GM18517 (cell line): ENCODE data around the gene PCDHGA7.
"Not testable (repeated sequence)": the region's sequence is repeated elsewhere in the genome, so short reads cannot be mapped to it uniquely, and the experiment has no call there.

Experiments
- ATAC-seq: cut with Tn5 transposase; IDR thresholded peaks from one replicate; pipeline ENCODE4 v1.9.1; 2021; ENCODE audit warnings: mild to moderate bottlenecking, moderate library complexity; ENCODE audit not compliant: unreplicated experiment

Gene PCDHGA7

DNA sequence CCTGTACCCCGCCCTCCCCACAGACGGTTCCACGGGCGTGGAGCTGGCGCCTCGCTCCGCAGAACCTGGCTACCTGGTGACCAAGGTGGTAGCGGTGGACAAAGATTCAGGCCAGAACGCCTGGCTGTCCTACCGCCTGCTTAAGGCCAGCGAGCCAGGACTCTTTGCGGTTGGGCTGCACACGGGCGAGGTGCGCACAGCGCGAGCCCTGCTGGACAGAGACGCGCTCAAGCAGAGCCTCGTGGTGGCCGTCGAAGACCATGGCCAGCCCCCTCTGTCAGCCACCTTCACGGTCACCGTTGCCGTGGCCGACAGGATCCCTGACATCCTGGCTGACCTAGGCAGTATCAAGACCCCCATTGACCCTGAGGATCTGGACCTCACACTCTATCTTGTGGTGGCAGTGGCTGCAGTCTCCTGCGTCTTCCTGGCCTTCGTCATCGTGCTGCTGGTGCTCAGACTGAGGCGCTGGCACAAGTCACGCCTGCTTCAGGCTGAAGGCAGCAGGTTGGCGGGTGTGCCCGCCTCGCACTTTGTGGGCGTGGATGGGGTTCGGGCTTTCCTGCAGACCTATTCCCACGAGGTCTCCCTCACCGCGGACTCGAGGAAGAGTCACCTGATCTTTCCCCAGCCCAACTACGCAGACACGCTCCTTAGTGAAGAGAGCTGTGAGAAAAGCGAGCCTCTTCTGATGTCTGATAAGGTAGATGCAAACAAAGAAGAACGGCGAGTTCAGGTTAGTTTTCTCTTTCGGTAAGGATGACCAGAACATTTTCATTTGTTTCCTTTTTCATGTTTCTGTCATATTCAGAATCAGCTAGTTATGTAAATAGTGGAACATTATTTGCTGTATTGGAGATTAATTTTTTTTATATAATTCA, 16.3 kb upstream of the PCDHGA7 start:
- ATAC-seq, result no peak

DNA sequence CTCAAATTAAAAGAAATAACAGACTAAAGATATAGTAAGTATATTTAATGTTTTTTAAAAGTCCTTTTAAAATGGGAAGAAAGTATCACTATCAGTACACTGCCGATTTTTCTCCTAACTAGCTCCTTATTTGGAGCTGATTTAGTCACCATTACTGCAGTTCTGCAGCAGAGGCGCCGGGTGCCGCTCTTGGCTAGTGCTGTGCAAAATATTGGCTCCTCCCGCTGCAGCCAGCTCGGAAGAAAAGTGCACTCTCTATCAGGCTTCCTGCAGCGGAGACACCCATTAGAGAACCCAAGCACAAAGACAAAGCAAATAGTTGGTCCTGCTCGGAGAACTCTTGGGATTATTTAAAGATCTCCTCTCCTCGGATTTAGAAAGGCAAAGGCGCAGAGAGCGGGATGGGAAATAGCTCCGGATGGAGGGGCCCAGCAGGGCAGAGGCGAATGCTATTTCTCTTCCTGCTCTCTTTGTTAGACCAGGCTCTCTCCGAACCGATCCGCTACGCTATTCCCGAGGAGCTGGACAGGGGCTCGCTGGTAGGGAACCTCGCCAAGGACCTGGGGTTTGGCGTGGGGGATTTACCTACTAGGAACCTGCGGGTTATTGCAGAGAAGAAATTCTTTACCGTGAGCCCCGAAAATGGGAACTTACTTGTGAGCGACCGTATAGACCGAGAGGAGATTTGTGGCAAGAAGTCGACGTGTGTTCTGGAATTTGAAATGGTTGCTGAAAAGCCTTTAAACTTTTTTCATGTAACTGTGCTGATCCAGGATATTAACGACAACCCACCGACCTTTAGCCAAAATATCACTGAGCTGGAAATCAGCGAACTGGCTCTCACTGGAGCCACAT, 12.3 kb upstream of the PCDHGA7 start, which contains the start of gene PCDHGB3:
PCDHGB3 (plus strand) TSS at position 249 of the 855 bp plus-strand sequence; CDS start at position 402, 153 bp downstream.
- ATAC-seq, result peak; percentile 90

DNA sequence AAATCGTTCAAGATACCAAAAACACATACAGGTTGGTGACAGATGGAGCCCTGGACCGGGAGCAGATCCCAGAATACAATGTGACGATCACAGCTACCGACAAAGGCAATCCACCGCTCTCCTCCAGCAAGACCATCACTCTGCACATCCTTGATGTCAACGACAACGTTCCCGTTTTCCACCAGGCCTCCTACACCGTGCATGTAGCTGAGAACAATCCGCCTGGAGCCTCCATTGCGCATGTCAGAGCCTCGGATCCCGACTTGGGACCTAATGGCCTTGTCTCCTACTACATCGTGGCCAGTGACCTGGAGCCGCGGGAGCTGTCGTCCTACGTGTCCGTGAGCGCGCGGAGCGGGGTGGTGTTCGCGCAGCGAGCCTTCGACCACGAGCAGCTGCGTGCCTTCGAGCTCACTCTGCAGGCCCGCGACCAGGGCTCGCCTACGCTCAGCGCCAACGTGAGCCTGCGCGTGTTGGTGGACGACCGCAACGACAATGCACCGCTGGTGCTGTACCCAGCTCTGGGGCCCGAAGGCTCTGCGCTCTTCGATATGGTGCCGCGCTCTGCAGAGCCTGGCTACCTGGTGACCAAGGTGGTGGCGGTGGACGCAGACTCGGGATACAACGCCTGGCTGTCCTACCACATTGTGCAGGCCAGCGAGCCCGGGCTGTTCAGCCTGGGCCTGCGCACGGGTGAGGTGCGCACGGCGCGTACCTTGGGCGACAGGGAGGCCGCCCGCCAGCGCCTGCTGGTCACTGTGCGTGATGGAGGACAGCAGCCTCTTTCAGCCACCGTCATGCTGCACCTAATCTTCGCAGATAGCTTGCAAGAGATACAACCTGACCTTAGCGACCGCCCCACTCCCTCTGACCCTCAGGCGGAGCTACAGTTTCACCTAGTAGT, 10.7 kb upstream of the PCDHGA7 start:
- ATAC-seq, result no peak

DNA sequence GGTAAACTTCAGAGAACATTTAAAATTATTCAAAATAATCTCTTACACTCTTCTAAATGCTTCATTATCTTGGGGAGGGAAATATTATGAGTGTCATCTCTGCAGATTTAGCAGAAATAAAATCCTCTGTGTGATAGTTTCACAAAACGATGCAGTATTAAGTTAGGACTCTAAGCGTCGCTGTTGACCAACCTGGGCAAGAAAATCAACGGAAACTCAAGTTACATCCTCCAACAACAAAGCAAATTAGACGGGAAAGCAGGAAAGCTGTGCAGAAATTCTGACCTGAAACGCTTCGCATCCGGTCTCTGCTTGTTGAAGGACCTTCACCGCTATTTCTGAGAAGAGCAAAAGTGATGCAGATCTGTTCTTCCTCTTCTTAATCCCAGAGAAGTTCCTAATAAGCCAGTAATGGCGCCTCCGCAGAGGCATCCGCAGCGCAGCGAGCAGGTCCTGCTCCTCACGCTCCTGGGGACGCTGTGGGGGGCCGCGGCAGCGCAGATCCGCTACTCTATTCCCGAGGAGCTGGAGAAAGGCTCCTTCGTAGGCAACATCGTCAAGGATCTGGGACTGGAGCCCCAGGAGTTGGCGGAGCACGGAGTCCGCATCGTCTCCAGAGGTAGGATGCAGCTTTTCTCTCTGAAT, 8.7 kb upstream of the PCDHGA7 start, which contains the start of gene PCDHGA6:
PCDHGA6 (plus strand) TSS at position 219 of the 645 bp plus-strand sequence; CDS start at position 412, 193 bp downstream.
- ATAC-seq, result no peak

DNA sequence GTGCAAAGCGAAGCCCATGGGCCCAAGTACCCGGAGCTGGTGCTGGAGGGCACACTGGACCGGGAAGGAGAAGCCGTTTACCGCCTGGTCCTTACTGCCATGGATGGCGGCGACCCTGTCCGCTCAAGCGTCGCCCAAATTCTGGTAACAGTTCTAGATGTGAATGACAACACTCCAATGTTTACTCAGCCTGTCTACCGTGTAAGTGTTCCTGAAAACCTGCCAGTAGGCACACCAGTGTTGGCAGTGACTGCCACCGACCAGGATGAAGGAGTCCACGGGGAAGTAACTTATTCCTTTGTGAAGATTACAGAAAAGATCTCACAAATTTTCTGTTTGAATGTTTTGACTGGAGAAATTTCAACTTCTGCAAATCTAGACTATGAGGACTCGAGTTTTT, 7.9 kb upstream of the PCDHGA7 start:
- no peak for ATAC-seq

DNA sequence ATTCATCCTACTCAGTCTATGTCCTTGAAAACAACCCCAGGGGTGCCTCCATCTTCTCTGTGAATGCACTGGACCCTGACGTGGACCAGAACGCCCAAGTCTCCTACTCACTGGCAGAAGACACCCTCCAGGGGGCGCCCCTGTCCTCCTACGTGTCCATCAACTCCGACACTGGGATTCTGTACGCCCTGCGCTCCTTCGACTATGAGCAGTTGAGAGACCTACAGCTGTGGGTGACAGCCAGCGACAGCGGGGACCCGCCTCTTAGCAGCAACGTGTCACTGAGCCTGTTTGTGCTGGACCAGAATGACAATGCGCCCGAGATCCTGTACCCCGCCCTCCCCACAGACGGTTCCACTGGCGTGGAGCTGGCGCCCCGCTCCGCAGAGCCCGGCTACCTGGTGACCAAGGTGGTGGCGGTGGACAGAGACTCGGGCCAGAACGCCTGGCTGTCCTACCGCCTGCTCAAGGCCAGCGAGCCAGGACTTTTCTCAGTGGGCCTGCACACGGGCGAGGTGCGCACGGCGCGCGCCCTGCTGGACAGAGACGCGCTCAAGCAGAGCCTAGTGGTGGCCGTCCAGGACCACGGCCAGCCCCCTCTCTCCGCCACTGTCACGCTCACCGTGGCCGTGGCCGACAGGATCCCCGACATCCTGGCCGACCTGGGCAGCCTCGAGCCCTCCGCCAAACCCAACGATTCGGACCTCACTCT, 6.9 kb upstream of the PCDHGA7 start:
- ATAC-seq, result not testable (repeated sequence)

DNA sequence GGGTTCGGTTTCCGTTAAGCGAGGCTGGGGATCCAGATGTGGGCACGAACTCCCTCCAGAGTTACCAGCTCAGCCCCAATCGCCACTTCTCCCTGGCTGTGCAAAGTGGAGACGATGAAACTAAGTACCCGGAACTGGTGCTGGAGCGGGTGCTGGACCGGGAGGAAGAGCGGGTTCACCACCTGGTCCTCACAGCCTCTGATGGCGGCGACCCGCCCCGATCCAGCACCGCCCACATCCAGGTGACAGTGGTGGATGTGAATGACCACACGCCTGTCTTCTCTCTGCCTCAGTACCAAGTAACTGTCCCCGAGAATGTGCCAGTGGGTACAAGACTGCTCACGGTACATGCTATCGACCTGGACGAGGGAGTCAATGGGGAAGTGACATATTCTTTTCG, 803 bp downstream of the PCDHGA7 start:
- no peak for ATAC-seq

DNA sequence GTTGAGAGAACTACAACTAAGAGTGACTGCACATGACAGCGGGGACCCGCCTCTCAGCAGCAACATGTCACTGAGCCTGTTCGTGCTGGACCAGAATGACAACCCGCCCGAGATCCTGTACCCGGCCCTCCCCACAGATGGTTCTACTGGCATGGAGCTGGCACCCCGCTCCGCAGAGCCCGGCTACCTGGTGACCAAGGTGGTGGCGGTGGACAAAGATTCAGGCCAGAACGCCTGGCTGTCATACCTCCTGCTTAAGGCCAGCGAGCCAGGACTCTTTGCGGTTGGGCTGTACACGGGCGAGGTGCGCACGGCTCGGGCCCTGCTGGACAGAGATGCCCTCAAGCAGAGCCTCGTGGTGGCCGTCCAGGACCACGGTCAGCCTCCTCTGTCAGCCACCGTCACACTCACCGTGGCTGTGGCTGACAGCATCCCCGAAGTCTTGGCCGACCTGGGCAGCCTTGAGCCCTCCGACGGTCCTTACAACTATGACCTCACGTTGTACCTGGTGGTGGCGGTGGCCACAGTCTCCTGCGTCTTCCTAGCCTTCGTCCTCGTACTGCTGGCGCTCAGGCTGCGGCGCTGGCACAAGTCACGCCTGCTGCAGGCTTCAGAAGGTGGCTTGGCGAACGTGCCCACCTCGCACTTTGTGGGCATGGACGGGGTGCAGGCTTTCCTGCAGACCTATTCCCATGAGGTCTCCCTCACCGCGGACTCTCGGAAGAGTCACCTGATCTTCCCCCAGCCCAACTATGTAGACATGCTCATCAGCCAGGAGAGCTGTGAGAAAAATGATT, 2.1 kb downstream of the PCDHGA7 start:
- ATAC-seq, result no peak

DNA sequence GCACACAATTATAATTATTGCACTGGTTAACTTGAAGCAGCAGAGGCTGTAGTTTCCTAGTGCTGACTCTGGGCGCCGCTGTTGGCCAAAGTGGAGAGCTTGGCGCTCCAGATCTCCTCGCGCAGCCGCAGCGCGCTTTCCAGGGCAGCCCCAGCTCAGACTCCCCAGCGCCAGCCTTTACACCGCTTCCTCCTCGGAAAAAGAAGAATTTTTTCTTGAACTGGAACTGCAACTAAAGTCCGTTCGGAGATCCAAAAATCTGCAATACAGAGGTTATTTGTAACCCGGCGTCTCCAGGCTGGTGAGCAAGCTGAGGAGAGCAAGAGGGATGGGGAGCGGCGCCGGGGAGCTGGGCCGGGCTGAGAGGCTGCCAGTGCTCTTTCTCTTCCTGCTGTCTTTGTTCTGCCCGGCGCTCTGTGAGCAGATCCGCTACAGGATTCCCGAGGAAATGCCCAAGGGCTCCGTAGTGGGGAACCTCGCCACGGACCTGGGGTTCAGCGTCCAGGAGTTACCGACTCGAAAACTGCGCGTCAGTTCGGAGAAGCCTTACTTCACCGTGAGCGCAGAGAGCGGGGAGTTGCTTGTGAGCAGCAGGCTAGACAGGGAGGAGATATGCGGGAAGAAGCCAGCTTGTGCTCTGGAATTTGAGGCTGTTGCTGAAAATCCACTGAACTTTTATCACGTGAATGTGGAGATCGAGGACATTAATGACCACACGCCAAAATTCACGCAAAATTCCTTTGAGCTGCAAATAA, 5.2 kb downstream of the PCDHGA7 start, which contains the start of gene PCDHGB4:
PCDHGB4 (plus strand) TSS at position 142 of the 755 bp plus-strand sequence; CDS start at position 329, 187 bp downstream.
- not testable (repeated sequence) for ATAC-seq

DNA sequence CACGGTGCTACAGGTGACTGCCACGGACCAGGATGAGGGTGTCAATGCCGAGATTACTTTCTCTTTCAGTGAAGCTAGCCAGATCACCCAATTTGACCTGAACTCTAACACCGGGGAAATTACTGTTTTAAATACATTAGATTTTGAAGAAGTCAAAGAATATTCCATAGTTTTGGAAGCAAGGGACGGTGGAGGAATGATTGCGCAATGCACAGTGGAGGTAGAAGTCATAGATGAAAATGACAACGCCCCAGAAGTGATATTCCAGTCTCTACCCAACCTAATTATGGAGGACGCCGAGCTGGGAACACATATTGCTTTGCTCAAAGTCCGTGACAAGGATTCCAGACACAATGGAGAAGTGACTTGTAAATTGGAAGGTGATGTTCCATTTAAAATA, 6.1 kb downstream of the PCDHGA7 start:
- ATAC-seq, result no peak

DNA sequence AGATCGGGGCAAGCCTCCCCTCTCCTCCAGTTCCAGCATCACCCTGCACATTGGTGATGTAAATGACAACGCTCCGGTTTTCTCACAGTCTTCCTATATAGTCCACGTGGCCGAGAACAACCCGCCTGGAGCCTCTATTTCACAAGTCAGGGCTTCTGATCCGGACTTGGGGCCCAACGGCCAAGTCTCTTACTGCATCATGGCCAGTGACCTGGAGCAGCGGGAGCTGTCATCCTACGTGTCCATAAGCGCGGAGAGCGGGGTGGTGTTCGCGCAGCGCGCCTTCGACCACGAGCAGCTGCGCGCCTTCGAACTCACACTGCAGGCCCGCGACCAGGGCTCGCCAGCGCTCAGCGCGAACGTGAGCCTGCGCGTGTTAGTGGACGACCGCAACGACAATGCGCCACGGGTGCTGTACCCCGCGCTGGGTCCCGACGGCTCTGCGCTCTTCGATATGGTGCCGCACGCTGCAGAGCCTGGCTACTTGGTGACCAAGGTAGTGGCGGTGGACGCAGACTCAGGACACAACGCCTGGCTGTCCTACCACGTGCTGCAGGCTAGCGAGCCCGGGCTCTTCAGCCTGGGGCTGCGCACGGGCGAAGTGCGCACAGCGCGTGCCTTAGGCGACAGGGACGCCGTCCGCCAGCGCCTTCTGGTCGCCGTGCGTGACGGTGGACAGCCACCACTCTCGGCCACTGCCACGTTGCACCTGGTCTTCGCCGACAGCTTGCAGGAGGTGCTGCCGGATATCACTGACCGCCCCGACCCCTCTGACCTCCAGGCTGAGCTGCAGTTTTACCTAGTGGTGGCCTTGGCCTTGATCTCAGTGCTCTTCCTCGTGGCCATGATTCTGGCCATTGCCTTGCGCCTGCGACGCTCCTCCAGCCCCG, 6.9 kb downstream of the PCDHGA7 start:
- no peak for ATAC-seq

DNA sequence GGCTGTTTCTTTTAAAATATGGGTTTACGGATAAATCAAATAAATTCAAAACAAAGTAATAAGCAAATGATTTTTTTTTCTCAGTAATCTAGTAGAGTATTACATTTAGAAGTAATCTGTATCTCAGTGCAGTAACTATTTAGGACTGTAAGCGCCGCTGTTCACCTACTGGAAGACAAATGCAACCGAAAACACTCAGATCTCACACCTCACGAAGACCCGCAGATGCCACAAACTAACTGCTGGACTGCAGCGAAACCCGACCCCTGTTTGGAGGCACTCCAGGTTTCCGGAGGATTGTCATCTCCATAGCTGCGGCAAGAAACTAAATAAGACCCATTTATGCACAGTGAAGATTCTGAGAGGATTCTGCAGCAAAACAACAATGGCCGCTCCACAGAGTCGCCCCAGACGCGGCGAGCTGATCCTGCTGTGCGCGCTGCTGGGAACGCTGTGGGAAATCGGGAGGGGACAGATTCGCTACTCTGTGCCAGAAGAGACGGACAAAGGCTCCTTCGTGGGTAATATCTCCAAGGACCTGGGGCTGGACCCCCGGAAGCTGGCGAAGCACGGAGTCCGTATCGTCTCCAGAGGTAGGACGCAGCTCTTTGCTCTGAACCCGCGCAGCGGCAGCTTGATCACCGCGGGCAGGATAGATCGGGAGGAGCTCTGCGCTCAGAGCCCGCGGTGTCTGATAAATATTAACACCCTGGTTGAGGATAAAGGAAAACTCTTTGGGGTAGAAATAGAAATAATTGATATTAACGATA, 10.1 kb downstream of the PCDHGA7 start, which contains the start of gene PCDHGA8:
PCDHGA8 (plus strand) TSS at position 205 of the 770 bp plus-strand sequence; CDS start at position 386, 181 bp downstream.
- ATAC-seq, result no peak

DNA sequence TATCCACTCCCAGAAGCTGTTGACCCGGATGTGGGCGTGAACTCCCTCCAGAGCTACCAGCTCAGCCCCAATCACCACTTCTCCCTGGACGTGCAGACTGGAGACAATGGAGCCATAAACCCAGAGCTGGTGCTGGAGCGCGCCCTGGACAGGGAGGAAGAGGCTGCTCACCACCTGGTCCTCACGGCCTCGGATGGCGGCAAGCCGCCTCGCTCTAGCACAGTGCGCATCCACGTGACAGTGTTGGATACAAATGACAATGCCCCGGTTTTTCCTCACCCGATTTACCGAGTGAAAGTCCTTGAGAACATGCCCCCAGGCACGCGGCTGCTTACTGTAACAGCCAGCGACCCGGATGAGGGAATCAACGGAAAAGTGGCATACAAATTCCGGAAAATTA, 10.7 kb downstream of the PCDHGA7 start:
- no peak for ATAC-seq

DNA sequence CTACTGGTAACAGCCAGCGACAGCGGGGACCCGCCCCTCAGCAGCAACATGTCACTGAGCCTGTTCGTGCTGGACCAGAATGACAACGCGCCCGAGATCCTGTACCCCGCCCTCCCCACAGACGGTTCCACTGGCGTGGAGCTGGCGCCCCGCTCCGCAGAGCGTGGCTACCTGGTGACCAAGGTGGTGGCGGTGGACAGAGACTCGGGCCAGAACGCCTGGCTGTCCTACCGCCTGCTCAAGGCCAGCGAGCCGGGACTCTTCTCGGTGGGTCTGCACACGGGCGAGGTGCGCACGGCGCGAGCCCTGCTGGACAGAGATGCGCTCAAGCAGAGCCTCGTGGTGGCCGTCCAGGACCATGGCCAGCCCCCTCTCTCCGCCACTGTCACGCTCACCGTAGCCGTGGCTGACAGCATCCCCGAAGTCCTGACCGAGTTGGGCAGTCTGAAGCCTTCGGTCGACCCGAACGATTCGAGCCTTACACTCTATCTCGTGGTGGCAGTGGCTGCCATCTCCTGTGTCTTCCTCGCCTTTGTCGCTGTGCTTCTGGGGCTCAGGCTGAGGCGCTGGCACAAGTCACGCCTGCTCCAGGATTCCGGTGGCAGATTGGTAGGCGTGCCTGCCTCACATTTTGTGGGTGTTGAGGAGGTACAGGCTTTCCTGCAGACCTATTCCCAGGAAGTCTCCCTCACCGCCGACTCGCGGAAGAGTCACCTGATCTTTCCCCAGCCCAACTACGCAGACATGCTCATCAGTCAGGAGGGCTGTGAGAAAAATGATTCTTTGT, 12.1 kb downstream of the PCDHGA7 start:
- ATAC-seq, result not testable (repeated sequence)
